Ureter (tissue), 1 donor: Measurements from ENCODE around the gene TCEAL5. TPM values are rescaled to one million over a fixed set of nuclear protein-coding genes. Genes with fewer than 3 reads are reported as not detected.
A peak's percentile ranks its signal among the peaks of the same experiment; 100 is the strongest.
"Not testable (repeated sequence)": the region's sequence is repeated elsewhere in the genome, so short reads cannot be mapped to it uniquely, and the experiment has no call there.

Experiments used
- DNase-seq: peaks from one replicate; pipeline ENCODE4 v3.0.0-alpha.2; 2020; ENCODE audit warnings: low spot score
- total RNA-seq: library from RNA; stranded (reverse); gene quantifications from one replicate; pipeline ENCODE4 v1.2.4, GENCODE V29; 2023
- donor health status: DM: yes; HTN: yes; CAD: no.

Gene TCEAL5, protein sequence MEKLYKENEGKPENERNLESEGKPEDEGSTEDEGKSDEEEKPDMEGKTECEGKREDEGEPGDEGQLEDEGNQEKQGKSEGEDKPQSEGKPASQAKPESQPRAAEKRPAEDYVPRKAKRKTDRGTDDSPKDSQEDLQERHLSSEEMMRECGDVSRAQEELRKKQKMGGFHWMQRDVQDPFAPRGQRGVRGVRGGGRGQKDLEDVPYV
- 1.1 TPM for total RNA-seq

- no peak for DNase-seq
These were observed at the start of gene TCEAL5 for GRCh38 chrX:103276581-103277002. Gene TCEAL5 (minus strand): TSS chrX:103276750. CDS start chrX:103274563, 2,187 bp downstream.

DNA sequence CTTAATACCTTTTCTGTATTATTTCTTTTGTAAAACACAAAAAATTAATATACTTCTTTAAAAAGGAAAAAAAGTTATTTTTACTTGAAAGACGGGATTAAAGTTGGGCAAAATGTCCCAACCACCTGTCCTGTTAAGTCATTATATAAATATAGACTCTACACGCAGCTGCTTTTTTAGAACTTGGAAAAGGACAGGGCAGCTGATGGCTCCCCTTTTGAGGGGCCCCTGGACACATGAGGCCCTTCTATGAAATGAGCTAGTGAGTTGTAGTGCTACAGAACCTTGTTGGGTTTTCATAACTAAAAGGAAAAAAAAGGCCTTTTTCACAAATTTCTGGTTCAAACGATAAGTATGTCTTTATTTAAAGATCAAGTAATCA is 34.8 kb upstream of the TCEAL5 start:
- no peak for DNase-seq

- DNase-seq: peak; percentile 81
These were observed 34.2 kb upstream of the TCEAL5 start, which contains the start of gene BEX2 for GRCh38 chrX:103310555-103311398. Gene BEX2 (minus strand): TSS chrX:103310990. CDS start chrX:103309976, 1,014 bp downstream.

DNA sequence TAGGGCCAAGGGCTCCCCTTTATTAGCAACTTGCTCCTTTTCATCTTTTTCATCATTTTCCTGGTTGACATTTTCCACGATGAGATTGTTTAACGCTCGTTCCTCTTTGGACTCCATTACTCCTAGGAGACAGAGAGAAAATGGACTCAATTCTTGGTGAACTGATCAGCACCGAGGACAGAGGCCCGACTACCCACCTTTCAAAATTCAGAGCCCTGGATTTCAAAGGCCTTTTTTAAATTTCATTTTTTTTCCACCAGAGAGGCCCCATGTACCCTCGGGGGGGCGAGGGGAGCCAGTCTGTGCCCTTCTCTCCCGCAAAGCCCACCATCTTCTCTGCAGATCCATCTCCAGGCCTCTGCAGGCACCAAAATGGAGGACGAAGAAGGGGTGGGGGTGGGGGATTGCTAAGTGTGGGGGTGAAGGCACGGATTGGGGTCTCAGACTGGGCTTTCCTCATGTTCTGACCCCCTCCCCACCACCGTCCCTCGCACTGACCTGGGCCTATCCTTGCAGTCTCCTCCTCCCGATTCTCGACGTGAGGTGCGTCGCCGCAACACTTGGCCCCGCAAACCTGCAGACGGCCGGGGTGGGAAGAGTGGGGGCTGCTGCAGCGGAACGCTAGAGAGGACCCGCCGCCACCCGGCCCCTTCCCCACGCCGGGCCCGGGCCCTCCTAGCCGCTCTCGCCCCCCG is 33.5 kb upstream of the TCEAL5 start:
- DNase-seq: no peak

- DNase-seq: not testable (repeated sequence)
These were observed 29.1 kb upstream of the TCEAL5 start for GRCh38 chrX:103305666-103306065.

DNA sequence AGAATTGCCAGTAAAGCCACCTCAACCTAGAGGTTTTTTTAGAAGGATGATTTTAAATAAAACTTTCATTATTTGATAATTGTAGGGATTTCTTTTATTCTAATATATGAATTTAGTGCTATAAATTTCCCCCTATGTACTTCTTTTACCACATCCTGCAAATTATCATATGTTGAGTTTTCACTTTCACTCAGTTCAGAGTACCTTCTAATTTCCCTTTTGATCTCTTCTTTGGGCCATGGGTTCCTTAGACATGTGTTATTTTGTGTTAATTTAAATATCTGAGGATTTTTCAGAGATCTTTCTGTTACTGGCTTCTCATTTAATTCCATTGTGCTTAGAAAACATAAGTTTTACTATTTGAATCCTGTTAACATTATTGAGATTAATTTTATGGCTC is 28.2 kb upstream of the TCEAL5 start:
- DNase-seq: no peak

DNA sequence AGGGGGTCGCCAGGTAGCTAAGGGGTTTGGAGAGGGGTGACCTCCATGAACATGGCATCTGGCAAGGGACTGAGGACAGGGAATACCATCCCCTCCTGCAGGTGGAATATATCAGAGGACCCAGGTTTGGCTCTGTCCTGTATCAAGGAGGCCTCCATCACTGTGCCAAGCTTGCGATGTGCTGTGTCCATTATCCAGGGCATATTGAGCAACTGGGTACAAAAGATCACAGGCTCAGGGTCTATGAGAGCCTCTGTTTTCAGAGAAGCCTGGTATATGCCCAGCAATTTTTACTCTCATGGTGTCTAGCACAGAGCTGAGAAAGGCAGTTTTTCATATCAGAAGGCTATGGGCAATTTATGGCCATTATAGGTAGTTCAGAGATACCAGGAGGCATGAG is 16.6 kb upstream of the TCEAL5 start:
- no peak for DNase-seq

DNA sequence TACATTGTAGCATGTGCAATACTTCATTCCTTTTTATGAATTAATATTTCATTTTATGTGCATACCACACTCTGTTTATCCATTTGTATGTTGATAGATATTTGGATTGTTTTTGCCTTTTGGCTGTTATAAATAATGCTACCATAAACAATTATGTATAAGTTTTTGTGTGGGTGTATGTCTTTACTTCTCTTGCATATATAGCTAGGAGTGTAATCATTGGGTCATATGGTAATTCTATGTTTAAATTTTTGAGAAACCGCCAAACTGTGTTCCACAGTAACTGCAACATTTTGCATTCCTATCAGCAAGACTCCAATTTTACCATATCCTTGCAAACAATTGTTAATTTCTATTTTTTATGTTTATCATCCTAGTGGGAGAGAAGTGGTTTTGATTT is 3.1 kb upstream of the TCEAL5 start:
- DNase-seq: no peak

DNA sequence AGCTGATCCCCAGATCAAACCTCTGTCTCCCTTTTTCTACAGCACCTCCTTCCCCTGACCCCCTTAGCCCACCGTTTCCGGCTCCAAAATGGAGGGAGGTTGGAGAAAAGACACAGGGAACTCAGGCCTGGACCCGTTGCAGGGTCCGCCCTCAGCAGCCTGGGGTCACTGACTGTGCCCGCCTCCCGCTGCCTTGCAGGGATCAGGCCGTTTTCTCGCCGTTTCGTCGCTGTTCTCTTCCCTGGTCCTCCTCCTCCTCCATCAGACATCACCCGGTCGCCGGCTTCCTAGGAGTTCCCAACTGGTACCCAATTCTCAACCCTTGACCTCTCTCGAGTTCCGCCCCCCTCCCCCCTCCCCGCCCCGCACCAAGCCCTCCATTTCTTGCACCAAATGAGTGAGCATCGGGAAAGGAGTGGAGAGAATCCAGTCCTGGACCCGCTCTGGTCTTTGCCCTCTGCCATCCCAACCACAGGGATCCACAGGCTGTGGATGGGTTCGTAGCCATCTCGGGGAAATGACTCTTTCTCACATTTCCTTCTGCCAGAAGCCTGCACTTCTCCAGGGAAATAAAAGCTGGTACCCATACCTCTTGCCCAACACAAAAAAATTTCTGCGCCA is 493 bp downstream of the TCEAL5 start:
- no peak for DNase-seq

GRCh38 chrX:103274284-103274683 is 2.3 kb downstream of the TCEAL5 start:
- no peak for DNase-seq

GRCh38 chrX:103258275-103258674 is 18.3 kb downstream of the TCEAL5 start:
- no peak for DNase-seq

- DNase-seq: no peak
These were observed 19.9 kb downstream of the TCEAL5 start for GRCh38 chrX:103256651-103257050.

DNA sequence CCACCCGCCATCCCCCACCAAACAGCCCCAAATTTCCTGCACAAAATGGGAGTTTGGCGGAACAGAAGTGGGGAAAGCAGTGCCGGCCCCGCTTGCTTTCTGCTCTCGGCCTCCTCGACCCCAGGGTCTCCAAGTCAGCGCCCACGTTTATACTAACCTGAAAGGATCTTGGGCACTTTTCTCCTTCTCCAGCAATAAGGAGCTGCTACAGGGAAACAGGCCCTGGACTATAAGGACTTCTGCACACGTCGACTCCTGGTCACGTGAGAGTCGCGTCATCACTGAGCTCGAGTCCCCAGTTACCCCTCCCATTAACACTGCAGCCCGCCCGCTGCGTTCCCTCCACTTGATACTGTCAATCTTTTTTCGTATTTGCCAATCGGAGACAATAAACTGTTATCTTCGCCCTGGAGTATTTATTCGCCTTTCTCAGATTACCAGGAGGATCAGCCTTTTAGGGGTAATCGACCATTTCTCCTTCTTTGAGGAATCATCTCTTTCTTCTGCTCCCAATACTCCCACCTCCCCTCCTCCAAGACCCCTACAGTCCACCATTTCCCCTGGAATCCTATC is 21.5 kb downstream of the TCEAL5 start, which contains the start of gene TCEAL8:
Gene TCEAL8 (minus strand): TSS at position 235 of the 573 bp plus-strand sequence. CDS start 1,176 bp downstream, outside the sequence.
- peak; percentile 80 for DNase-seq

DNA sequence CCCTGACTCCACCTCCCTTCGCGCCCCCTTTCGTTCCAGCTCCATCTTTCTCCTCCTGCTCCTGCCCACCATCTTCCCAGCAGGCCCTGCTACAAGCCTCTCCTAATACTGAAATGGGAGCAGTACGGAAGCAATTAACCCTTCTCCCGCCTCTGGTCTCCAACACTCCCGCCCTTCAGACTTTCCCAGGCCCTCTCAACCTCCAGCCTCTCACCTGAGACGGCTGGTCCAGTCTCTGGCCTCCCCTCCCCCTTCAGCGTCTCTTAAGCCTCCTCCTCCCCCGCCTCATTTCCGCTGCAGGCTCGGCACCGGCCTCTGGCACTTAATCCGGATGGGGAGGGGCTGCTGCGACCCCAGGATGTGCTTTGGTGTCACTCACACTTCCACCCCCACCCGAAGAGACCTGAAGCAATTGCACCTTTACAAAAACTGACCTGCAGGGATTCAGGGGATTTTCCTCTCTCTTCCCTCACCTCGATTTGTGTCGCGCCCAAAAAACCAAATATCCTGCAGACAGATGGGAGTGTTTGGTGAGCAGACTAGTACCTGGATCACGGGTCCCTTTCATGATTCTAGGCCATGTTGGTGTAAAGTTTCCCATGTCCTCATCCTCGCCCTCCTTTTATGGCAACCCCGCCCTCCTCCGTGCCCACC is 22.3 kb downstream of the TCEAL5 start:
- DNase-seq: peak; percentile 67

DNA sequence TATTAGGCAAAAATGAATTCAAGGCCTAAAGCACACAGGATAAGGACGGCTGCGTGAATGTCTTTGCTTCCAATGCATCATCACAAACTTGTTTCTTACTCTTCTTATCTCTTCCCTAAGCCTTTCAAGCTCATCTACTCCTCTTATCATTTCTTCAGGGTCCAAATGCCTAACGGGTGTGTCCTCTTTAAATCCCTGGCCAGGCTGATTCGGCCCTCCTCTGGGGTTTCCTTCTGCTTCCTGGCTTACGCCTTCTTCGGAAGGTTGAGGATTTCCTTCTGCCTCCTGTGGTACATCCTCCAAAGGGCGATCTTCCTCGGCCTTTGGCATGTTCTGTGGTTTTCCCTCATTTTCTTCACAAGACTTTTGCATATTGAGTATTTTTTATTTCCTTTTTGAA is 22.9 kb downstream of the TCEAL5 start:
- no peak for DNase-seq

- no peak for DNase-seq
These were observed 25.6 kb downstream of the TCEAL5 start for GRCh38 chrX:103250977-103251376.

GRCh38 chrX:103249805-103250204 is 26.7 kb downstream of the TCEAL5 start:
- DNase-seq: no peak

GRCh38 chrX:103248553-103248952 is 28.0 kb downstream of the TCEAL5 start:
- no peak for DNase-seq

GRCh38 chrX:103240155-103240554 is 36.4 kb downstream of the TCEAL5 start:
- no peak for DNase-seq

- DNase-seq: no peak
These were observed 40.3 kb downstream of the TCEAL5 start for GRCh38 chrX:103236296-103236695.

- not testable (repeated sequence) for DNase-seq
These were observed 40.9 kb downstream of the TCEAL5 start for GRCh38 chrX:103235608-103236007.
